AG09319 (cell line): ENCODE results near the gene SEMA4C.

Experiments
- DNase-seq: peaks from one replicate; pipeline ENCODE4 v3.0.0-alpha.2; 2010; ENCODE audit warnings: low read depth; ENCODE audit errors: extremely low read depth
- TF ChIP-seq, protein P1 (sequence below): IDR thresholded peaks from 2 replicates; pipeline ENCODE4 v1.5.1; 2011; ENCODE audit warnings: low read depth, mild to moderate bottlenecking, inconsistent platforms, low read length, moderate library complexity

The SEMA4C gene

DNA sequence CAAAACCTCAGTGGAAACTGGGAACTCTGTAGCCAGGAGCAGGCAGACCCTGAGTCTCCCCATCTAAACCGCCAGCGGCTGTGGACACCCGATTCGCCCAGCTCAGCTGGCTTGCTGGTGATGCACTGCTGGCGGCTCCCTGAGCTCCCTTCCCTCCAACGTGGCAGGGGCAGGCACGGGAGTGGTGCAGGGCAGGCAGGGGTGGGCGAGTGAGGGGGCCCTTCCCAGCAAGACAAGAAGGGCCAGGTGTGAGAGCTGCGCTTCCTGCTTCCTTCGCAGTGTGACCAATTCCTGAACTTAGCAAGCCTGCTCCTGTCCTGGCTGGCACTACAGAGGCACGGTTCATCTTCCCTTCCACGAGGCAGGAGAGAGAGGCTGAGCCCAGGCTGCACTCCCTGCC, 12.3 kb upstream of the SEMA4C start:
- DNase-seq, result no peak
- TF ChIP-seq, protein P1, sequence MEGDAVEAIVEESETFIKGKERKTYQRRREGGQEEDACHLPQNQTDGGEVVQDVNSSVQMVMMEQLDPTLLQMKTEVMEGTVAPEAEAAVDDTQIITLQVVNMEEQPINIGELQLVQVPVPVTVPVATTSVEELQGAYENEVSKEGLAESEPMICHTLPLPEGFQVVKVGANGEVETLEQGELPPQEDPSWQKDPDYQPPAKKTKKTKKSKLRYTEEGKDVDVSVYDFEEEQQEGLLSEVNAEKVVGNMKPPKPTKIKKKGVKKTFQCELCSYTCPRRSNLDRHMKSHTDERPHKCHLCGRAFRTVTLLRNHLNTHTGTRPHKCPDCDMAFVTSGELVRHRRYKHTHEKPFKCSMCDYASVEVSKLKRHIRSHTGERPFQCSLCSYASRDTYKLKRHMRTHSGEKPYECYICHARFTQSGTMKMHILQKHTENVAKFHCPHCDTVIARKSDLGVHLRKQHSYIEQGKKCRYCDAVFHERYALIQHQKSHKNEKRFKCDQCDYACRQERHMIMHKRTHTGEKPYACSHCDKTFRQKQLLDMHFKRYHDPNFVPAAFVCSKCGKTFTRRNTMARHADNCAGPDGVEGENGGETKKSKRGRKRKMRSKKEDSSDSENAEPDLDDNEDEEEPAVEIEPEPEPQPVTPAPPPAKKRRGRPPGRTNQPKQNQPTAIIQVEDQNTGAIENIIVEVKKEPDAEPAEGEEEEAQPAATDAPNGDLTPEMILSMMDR, result no peak

DNA sequence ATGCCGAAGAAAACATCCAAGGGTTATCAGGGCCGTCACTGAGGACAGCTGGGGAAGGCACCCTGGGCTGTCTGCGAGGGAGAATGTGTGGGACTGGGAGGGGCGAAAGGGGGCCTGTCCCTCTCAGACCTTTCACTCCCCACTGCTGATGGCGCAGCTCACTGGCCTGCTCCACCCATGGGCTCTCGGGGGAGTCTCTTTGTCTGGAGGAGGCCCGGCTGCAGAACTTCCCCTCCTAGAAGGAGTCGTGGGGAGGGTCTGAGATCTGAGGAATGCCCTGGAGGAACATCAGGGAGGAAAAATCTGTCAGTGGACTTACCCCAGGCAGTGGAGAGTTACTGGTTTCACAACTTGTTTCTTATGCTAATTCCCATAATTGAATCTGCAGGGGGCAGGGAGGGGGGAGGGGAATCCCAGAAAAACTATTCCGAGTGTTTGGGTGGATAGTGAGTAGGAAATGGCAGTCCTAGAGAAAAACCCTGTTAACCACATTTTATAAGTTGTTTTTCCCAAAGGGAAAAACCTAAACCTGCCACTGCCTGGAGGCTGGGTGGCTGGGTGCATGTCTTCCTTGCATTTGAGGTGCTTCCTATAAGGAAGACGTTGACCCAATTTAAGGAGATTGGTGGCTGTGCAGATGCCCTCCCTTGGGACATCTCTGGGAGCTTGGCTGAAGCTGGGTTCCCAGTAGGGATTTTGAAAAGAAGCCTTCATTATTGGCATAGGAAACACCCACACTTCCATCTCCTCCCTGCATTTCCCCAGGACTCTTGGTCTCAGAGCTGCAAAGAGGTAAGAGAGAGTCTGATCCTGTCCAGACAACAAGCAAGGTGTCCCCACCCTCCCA, 11.7 kb upstream of the SEMA4C start:
- no peak for DNase-seq
- TF ChIP-seq, protein P1, result no peak

DNA sequence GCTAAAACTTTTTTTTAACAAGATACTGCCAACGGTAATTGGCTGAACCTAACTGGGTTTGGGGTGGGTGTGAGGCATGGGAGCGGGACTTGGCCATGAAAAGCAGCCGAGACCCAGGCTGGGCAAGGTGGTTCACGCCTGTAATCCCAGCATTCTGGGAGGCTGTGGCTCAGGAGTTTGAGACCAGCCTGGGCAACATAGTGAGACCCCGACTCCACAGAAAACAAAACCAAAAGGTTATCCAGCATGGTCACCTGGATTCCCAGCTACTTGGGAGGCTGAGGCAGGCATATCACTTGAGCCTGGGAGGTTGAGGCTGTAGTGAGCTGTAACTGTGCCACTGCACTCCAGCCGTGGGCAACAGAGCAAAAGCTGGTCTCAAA, 11.0 kb upstream of the SEMA4C start:
- TF ChIP-seq, protein P1, result no peak
- no peak for DNase-seq

DNA sequence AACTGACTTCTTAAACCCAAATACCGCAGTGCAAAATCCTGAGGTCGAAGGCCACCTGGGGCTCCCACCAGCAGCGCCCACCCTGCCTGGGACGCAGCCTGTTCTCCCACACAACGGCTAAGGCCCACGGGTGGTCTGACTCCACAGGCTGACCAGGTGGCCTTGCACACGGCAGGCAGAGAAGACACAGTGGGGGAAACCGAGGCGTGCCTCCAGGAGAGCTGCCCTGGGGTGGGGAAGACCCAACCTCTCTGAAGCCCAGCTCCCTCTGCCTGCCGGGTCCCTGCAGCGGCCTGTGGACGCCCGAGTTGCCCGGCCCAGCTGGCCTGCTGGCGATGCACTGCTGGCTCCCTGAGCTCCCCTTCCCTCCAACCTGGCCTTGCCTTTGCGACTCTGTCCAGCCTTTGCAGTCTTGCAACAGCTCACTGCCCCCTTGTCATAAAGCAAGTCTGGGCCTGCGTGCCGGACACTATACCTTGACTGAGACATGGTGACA, 9.7 kb upstream of the SEMA4C start:
- DNase-seq, result no peak
- TF ChIP-seq, protein P1, result no peak

DNA sequence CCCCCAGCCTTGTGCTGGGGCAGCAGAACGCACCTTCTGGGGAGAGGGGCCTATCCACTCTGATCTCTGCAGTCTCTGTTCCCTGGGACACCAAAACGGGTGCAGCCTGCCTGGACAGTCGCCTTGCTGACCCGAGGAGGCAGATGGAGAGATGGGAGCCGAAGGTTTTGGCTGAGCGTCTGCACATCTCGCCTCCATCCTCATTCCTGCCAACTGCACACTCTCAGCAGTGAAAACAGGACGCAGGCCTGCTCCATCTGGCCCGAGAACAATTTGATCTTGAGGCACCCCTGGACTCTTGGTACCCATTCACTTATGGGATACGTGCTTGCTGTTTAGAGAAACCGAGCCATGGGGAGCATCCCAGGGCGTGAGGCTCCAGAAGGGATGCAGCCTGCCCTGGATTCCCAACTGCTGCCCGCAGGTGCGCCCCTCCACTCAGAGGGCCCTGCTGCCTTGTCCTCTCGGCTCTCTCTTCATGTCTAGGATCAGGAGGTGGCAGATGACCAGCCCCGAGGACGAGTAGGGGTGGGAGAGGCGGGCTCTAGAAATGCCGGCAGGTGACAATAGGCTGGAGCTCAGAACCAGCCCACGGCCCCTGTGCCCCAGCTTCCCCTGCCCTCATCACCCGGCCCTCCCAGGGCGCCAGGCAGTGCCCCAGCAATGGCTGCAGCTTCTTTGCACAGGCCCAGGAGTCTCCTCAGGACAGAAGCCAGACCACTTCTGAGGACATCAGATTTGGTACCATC, 9.1 kb upstream of the SEMA4C start:
- no peak for DNase-seq
- TF ChIP-seq, protein P1, result no peak

DNA sequence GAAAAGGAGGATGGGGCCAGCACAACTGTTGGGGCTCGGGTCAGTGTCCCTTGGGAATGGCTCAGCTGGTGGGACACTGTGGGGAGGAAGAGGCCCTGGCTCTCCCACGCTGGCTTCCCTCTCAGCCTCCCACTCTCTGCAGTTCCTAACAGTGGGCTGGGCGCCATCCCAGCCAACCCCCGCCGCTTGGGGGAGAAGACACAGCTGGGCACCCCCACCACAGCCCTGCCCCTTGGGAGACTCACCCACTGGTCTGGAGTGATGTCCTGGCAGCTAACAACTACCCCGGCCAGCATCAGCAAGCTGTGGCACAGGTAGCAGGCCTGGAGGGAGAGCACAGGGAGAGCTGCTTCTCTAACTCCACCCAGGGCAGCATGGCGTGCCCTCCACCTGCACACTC, 8.3 kb upstream of the SEMA4C start:
- TF ChIP-seq, protein P1, result no peak
- DNase-seq, result no peak

DNA sequence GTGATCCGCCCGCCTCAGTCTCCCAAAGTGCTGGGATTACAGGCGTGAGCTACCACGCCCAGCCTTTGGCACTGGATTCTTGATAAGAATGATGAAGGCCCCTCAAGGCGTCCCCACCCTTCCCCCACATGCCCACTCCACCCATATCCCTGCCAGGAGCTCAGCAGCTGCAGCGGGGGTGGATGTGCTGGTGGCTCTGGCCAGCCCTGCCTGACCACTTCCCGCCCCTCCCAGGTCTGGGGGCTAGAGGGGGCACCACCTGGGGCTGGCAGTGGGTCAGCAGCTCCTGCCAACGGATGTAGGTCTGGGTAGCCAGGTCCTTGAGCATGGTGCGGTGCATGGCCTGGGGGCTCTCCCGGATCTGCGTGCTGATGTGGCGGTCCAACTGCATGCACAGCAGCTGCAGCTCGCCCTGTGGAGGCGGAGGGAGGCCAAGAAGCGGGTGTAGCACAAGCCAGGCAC, 7.8 kb upstream of the SEMA4C start:
- TF ChIP-seq, protein P1, result no peak
- no peak for DNase-seq
